AG04449 (cell line): ENCODE data around the gene ITGB6.

Experiments
- CTCF ChIA-PET: fragments of 350-600 bp; formaldehyde crosslinking; extraction: SDS; loops from one replicate; lab custom pipeline; 2021; ENCODE audit warnings: antibody characterized with exemption; lab: Yijun Ruan, JAX
- POLR2A ChIA-PET: fragments of 400-600, 350-600 bp; formaldehyde crosslinking; extraction: SDS; loops from one replicate; lab custom pipeline; 2020; ENCODE audit warnings: antibody characterized with exemption, inconsistent platforms; lab: Yijun Ruan, JAX
- DNase-seq: peaks from one replicate; pipeline ENCODE4 v3.0.0-alpha.2; 2010; ENCODE audit warnings: low read depth, low spot score
- H3K4me3 ChIP-seq: 2 replicates; pipeline ENCODE4 v1.5.1; 2011; ENCODE audit warnings: low read depth, mild to moderate bottlenecking, control low read depth, low read length
- CTCF ChIP-seq: IDR thresholded peaks from one replicate; pipeline ENCODE4 v1.5.1; 2011; ENCODE audit warnings: mild to moderate bottlenecking, moderate library complexity, low read length, control low read depth, inconsistent platforms; ENCODE audit not compliant: insufficient read depth; ENCODE audit errors: missing control alignments

Gene ITGB6

GRCh38 chr2:160060297-160060696 is 139.8 kb downstream of the ITGB6 start:
- CTCF ChIA-PET: interaction anchor here (1.6 kb wide), 1 partner anchor 19 kb away, joined by 3 read pairs; no protein-coding TSS in a partner anchor
- POLR2A ChIA-PET: no interaction called here
- no peak overlapping the region for H3K4me3 ChIP-seq
- TF ChIP-seq CTCF: no peak
- no peak for DNase-seq

GRCh38 chr2:160057356-160057755 is 142.7 kb downstream of the ITGB6 start:
- ChIA-PET POLR2A (no interaction called here), CTCF (no interaction called here)
- no peak overlapping the region for H3K4me3 ChIP-seq
- no peak for DNase-seq
- TF ChIP-seq CTCF: no peak

GRCh38 chr2:160055726-160056108 is 144.4 kb downstream of the ITGB6 start:
- no peak for DNase-seq
- TF ChIP-seq CTCF: no peak
- H3K4me3 ChIP-seq: no peak overlapping the region
- ChIA-PET POLR2A (no interaction called here), CTCF (interaction anchor here (0.9 to 1.9 kb wide), 2 partner anchors 10 to 16 kb away, joined by 4 to 6 read pairs; no protein-coding TSS in a partner anchor)

GRCh38 chr2:160054984-160055725 is 144.9 kb downstream of the ITGB6 start:
- no peak overlapping the region for H3K4me3 ChIP-seq
- no peak for TF ChIP-seq CTCF
- no peak for DNase-seq
- CTCF ChIA-PET: interaction anchor here (0.9 to 1.9 kb wide), 2 partner anchors 9 to 17 kb away, joined by 4 to 6 read pairs; no protein-coding TSS in a partner anchor
- POLR2A ChIA-PET: no interaction called here

- POLR2A ChIA-PET: no interaction called here
- no peak for TF ChIP-seq CTCF
- CTCF ChIA-PET: no interaction called here
- DNase-seq: no peak
- H3K4me3 ChIP-seq: no peak overlapping the region
Measured at GRCh38 chr2:160053946-160054345, 146.1 kb downstream of the ITGB6 start.

- no peak overlapping the region for H3K4me3 ChIP-seq
- ChIA-PET POLR2A (no interaction called here), CTCF (no interaction called here)
- DNase-seq: no peak
- TF ChIP-seq CTCF: no peak
Measured at GRCh38 chr2:160052531-160052930, 147.5 kb downstream of the ITGB6 start.
